ENCODE data around the gene GSTA3.
"Not testable (repeated sequence)": the region's sequence is repeated elsewhere in the genome, so short reads cannot be mapped to it uniquely, and the experiment has no call there.

Gene GSTA3

DNA sequence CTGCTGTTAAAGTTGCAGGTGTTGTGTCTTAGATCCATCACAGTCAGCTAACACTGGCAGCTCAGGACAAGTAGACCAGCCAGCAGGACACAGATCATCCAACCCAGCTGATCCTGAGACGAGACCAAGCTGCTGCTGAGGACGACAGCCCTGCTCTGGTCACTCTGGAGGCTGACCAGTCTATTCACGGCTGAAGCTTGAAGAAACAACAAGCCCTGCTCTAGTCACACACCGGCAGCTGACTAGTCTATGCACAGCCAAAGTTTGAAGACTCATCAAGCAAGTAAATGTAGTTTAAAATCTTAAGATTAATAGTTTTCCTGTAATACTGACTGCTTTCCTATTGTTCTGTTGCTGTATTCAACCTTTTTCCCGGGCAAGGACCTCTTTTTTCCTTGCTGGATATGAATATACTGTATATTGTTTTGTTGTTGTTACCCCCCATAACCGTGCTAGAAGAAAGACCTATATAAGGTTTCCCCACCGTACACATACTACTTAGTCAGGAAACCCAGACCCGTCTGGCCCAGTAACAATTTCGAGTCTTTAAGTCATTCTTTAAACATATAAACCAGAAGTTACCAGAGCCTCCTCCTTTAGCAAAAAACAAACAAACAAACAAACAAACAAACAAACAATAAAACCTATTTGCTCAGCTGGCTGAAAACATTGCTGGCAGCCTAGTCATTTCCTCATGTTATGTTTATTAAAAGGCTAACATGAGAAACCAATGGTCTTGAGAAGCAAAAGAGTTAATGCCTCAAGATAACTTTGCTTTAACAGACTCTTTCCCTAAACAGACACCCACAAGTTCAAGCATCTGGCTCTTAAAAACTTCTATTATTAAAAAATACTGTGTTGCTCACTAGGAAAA lies 16.7 kb upstream of the GSTA3 start:
- ChIA-PET CTCF (interaction anchor here (1.7 kb wide), 1 partner anchor 17 kb away, joined by 5 read pairs; the partner anchor contains the start of gene GSTA3), POLR2A (no interaction called here)
- no peak for DNase-seq (ENCODE audit: extremely low spot score)
- TF ChIP-seq CTCF (IDR thresholded peaks at IDR 0.05; ENCODE audit: control extremely low read depth, extremely low read depth, low read depth, missing control alignments): no peak

DNA sequence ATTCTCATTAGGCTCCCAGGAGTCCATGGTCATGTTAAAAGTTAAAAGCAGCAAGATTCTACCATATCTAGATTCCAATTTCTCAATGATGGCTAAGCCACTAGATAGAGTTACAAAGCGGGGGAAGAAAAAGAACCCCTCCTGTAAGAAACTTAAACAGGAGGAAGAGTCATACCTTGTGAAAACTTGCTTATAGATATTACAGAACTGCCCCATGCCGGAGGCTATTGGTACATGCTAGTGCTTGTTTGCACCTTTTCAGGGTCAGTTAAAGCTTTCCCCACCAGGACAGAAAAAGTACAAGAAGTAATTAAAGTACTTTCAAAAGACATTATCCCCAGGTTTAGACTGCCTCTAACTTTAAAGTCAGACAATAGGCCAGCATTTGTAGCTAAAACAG lies 15.5 kb upstream of the GSTA3 start:
- CTCF ChIA-PET: interaction anchor here (1.7 kb wide), 1 partner anchor 16 kb away, joined by 5 read pairs; the partner anchor contains the start of gene GSTA3
- DNase-seq (ENCODE audit: extremely low spot score): no peak
- no peak for TF ChIP-seq CTCF (IDR thresholded peaks at IDR 0.05; ENCODE audit: control extremely low read depth, extremely low read depth, low read depth, missing control alignments)
- POLR2A ChIA-PET: no interaction called here

- POLR2A ChIA-PET; DNase-seq (ENCODE audit: extremely low spot score); CTCF ChIA-PET: not testable (repeated sequence)
Observed at GRCh38 chr6:52923689-52924088, 14.2 kb upstream of the GSTA3 start.

- CTCF ChIA-PET: no interaction called here
- POLR2A ChIA-PET: no interaction called here
Observed at GRCh38 chr6:52922161-52922560, 12.7 kb upstream of the GSTA3 start.

DNA sequence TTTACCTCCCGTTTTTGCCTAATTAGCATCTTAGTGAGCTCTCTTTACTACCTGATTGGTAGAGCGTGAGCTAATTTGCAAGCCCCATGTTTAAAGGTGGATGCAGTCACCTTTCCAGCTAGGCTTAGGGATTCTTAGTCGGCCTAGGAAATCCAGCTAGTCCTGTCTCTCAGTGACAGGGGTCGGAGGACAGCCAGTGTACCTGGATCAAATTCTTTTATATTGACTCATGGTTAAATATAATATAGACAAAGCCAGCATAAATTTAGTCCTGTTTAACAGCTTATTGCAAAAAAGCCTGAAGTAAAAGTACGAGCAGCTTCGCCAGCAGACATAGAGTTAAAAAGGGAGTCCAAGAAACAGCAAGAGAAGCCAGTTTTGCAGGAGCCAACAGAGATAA lies 12.2 kb upstream of the GSTA3 start:
- TF ChIP-seq CTCF (IDR thresholded peaks at IDR 0.05; ENCODE audit: control extremely low read depth, extremely low read depth, low read depth, missing control alignments): no peak
- CTCF ChIA-PET: no interaction called here
- DNase-seq (ENCODE audit: extremely low spot score): no peak
- POLR2A ChIA-PET: no interaction called here

More at GRCh38 chr6:52922161-52922560, 12.7 kb upstream of the GSTA3 start:
- DNase-seq (ENCODE audit: extremely low spot score): no peak
- no peak for TF ChIP-seq CTCF (IDR thresholded peaks at IDR 0.05; ENCODE audit: control extremely low read depth, extremely low read depth, low read depth, missing control alignments)

- POLR2A ChIA-PET; DNase-seq (ENCODE audit: extremely low spot score); CTCF ChIA-PET: not testable (repeated sequence)
Observed at GRCh38 chr6:52919511-52919910, 10.0 kb upstream of the GSTA3 start.

GRCh38 chr6:52918771-52919170 lies 9.3 kb upstream of the GSTA3 start:
- CTCF ChIA-PET: not testable (repeated sequence)

GRCh38 chr6:52918027-52918686 lies 8.7 kb upstream of the GSTA3 start:
- CTCF ChIA-PET; POLR2A ChIA-PET; DNase-seq (ENCODE audit: extremely low spot score): not testable (repeated sequence)

More at GRCh38 chr6:52918771-52919170, 9.3 kb upstream of the GSTA3 start:
- DNase-seq (ENCODE audit: extremely low spot score); POLR2A ChIA-PET: not testable (repeated sequence)

All from GM10248 (cell line).